Fibroblast of skin of left biceps (primary cell): ENCODE data around the gene PFN1.

Experiments used
- DNase-seq, 2 experiments: peaks; one replicate each; pipeline ENCODE4 v3.0.0-alpha.2; 2013; ENCODE audit warnings: low read depth in 2 of 2

PFN1 gene

GRCh38 chr17:4948166-4948930 lies at the start of gene PFN1:
TSS of gene PFN1 (minus strand) at chr17:4948530. CDS start at chr17:4948394, 136 bp downstream.
- DNase-seq = peak; percentile 88 to 90

GRCh38 chr17:4997302-4998026 lies 49.1 kb upstream of the PFN1 start, which contains the start of the genes INCA1 and KIF1C:
TSS of gene INCA1 (minus strand) at chr17:4997522. CDS start at chr17:4994437, 3,085 bp downstream.
TSS of gene KIF1C (plus strand) at chr17:4997950. CDS start at chr17:5000247, 2,297 bp downstream.
- peak; percentile 44 to 60 for DNase-seq

- DNase-seq = no peak
Observed at GRCh38 chr17:4994081-4994595, 45.8 kb upstream of the PFN1 start.

- no peak for DNase-seq
Observed at GRCh38 chr17:4987767-4988567, 39.6 kb upstream of the PFN1 start.

GRCh38 chr17:4986951-4987766 lies 38.8 kb upstream of the PFN1 start, which contains the start of gene CAMTA2:
TSS of gene CAMTA2 (minus strand) at chr17:4987675. CDS start at chr17:4986222, 1,453 bp downstream.
- DNase-seq = peak; percentile 32 to 39

GRCh38 chr17:4986403-4986802 lies 38.1 kb upstream of the PFN1 start:
- DNase-seq = no peak

GRCh38 chr17:4982305-4982704 lies 34.0 kb upstream of the PFN1 start:
- no peak for DNase-seq

- peak; percentile 15 to 23 for DNase-seq
Observed at GRCh38 chr17:4980644-4981216, 32.4 kb upstream of the PFN1 start.

GRCh38 chr17:4978726-4979125 lies 30.4 kb upstream of the PFN1 start:
- no peak for DNase-seq

- DNase-seq = no peak
Observed at GRCh38 chr17:4974115-4974670, 25.9 kb upstream of the PFN1 start.

GRCh38 chr17:4973256-4974114 lies 25.2 kb upstream of the PFN1 start:
- no peak for DNase-seq

GRCh38 chr17:4972752-4973151 lies 24.4 kb upstream of the PFN1 start:
- no peak for DNase-seq

- no peak for DNase-seq
Observed at GRCh38 chr17:4972322-4972721, 24.0 kb upstream of the PFN1 start.

GRCh38 chr17:4971826-4972225 lies 23.5 kb upstream of the PFN1 start:
- DNase-seq = no peak

GRCh38 chr17:4970273-4970672 lies 21.9 kb upstream of the PFN1 start:
- DNase-seq = no peak

- no peak for DNase-seq
Observed at GRCh38 chr17:4969551-4970173, 21.3 kb upstream of the PFN1 start.

GRCh38 chr17:4969047-4969550 lies 20.8 kb upstream of the PFN1 start:
- peak; percentile 89 for DNase-seq

GRCh38 chr17:4968486-4969046 lies 20.2 kb upstream of the PFN1 start:
- DNase-seq = no peak
